HepG2 (cell line): ENCODE measurements around the gene PHIP. TPM values are rescaled to one million over a fixed set of nuclear protein-coding genes. Genes with fewer than 3 reads are reported as not detected.

Experiments
- ATAC-seq: fragments of 200-7000 bp; cut with Tn5 transposase; 3 replicates; pipeline ENCODE4 v1.9.1; 2020; ENCODE audit warnings: mild to moderate bottlenecking, moderate library complexity
- BruUV-seq: library from RNA; stranded (reverse); fragments of 400-500 nt; replicated peaks from 2 replicates; lab custom pipeline; 2021; lab: Mats Ljungman, UMichigan
- CTCF ChIA-PET: fragments of 300-600 bp; formaldehyde crosslinking; extraction: SDS; loops from one replicate; lab custom pipeline; 2021; ENCODE audit warnings: low total read pairs, inconsistent platforms, low intra/inter-chr PET ratio; lab: Yijun Ruan, JAX
- POLR2A ChIA-PET: fragments of 350-600 bp; sonication (Branson Sonifier 250); formaldehyde crosslinking; loops from one replicate; lab custom pipeline; 2020; ENCODE audit warnings: antibody characterized with exemption, inconsistent platforms; lab: Yijun Ruan, JAX
- DNase-seq: peaks from one replicate; pipeline ENCODE4 v3.0.0-alpha.2; 2015; ENCODE audit warnings: low spot score
- FAIRE-seq: peaks from 3 replicates; lab custom pipeline; 2011; peaks lifted over from hg19 to GRCh38; lab: Jason Lieb, UNC
- H2AFZ ChIP-seq: one replicate; pipeline ENCODE4 v1.6.1; 2011; ENCODE audit warnings: low read length, inconsistent platforms
- H3K27ac ChIP-seq: fragments of 300-600 bp; 3 replicates; pipeline ENCODE4 v1.8.0; 2011; ENCODE audit warnings: mixed run types, mild to moderate bottlenecking, mixed read lengths, low read length, inconsistent platforms; ENCODE audit not compliant: insufficient read depth; ENCODE audit errors: extremely low read length
- H3K27me3 ChIP-seq, 2 experiments: fragments of 200-600 bp in 1 of 2; 2 replicates in 1 of 2; 3 replicates in 1 of 2; pipeline versions ENCODE4 v1.6.0 to v1.8.0; 2011; ENCODE audit warnings: low read length in 2 of 2, mild to moderate bottlenecking in 2 of 2, moderate library complexity in 2 of 2, inconsistent platforms in 1 of 2; ENCODE audit not compliant: insufficient read depth in 2 of 2, control insufficient read depth in 1 of 2
- H3K36me3 ChIP-seq, 2 experiments: fragments of 200-600 bp in 1 of 2; replicated peaks in 1 of 2; 2 replicates in 1 of 2; 3 replicates in 1 of 2; pipeline versions ENCODE4 v1.5.1 to v1.8.0; 2011; ENCODE audit warnings: low read length in 2 of 2, inconsistent platforms in 1 of 2; ENCODE audit not compliant: insufficient read depth in 2 of 2, control insufficient read depth in 1 of 2
- H3K4me1 ChIP-seq: 2 replicates; pipeline ENCODE4 v1.5.1; 2012; ENCODE audit warnings: low read length, inconsistent platforms; ENCODE audit not compliant: insufficient read depth
- H3K4me2 ChIP-seq: 2 replicates; pipeline ENCODE4 v1.6.0; 2011; ENCODE audit warnings: low read depth, low read length, inconsistent platforms
- H3K4me3 ChIP-seq, 3 experiments: fragments of 200-600 bp in 1 of 3; sonication (generic), shearing (Covaris generic) in 1 of 3; replicated peaks in 1 of 3; 2 replicates each; pipeline ENCODE4 v1.5.1; 2011 to 2016; ENCODE audit warnings: low read length in 3 of 3, inconsistent platforms in 2 of 3, low read depth in 2 of 3, mild to moderate bottlenecking in 2 of 3, control low read depth in 1 of 3, mixed read lengths in 1 of 3; ENCODE audit not compliant: insufficient read depth in 1 of 3
- H3K79me2 ChIP-seq: one replicate; pipeline ENCODE4 v1.6.1; 2011; ENCODE audit warnings: low read length, inconsistent platforms; ENCODE audit not compliant: insufficient read depth
- H3K9ac ChIP-seq: 2 replicates; pipeline ENCODE4 v1.6.0; 2011; ENCODE audit warnings: mild to moderate bottlenecking, low read depth, low read length, inconsistent platforms; ENCODE audit not compliant: insufficient read depth
- H3K9me3 ChIP-seq: 2 replicates; pipeline ENCODE4 v1.5.1; 2012; ENCODE audit warnings: mild to moderate bottlenecking, low read length
- H4K20me1 ChIP-seq: 2 replicates; pipeline ENCODE4 v1.6.0; 2011; ENCODE audit warnings: inconsistent platforms, mild to moderate bottlenecking, low read length, moderate library complexity; ENCODE audit not compliant: insufficient read depth
- CHCHD3 ChIP-seq: sonication (generic); formaldehyde crosslinking; IDR thresholded peaks from 2 replicates; pipeline ENCODE4 v1.8.0; 2022; ENCODE audit warnings: mild to moderate bottlenecking, missing genetic modification reagents, moderate library complexity
- FOXJ3 ChIP-seq: sonication (generic); formaldehyde crosslinking; IDR thresholded peaks from 2 replicates; pipeline ENCODE4 v1.4.0; 2020; ENCODE audit warnings: missing genetic modification reagents, mild to moderate bottlenecking, borderline replicate concordance
- HOXD1 ChIP-seq: sonication (generic); formaldehyde crosslinking; IDR thresholded peaks from 2 replicates; pipeline ENCODE4 v1.5.0; 2020; ENCODE audit warnings: missing genetic modification reagents
- NBN ChIP-seq: fragments of 450-650 bp; conservative IDR thresholded peaks from 2 replicates; pipeline ENCODE4 v1.6.1; 2017
- NKX3-1 ChIP-seq: sonication (generic); formaldehyde crosslinking; IDR thresholded peaks from 2 replicates; pipeline ENCODE4 v1.5.0; 2020; ENCODE audit warnings: missing genetic modification reagents
- RFX3 ChIP-seq: IDR thresholded peaks from 2 replicates; pipeline ENCODE4 v1.6.1; 2016; ENCODE audit warnings: missing biosample characterization, missing genetic modification reagents
- SMARCE1 ChIP-seq: fragments of 450-650 bp; IDR thresholded peaks from 2 replicates; pipeline ENCODE4 v1.6.1; 2017; ENCODE audit warnings: borderline replicate concordance
- SP2 ChIP-seq: sonication (generic); formaldehyde crosslinking; IDR thresholded peaks from 2 replicates; pipeline ENCODE4 v1.5.1; 2020; ENCODE audit warnings: mild to moderate bottlenecking, missing genetic modification reagents
- SSRP1 ChIP-seq: IDR thresholded peaks from 2 replicates; pipeline ENCODE4 v1.6.1; 2016; ENCODE audit warnings: control low read depth
- ZBTB1 ChIP-seq: sonication (generic); formaldehyde crosslinking; IDR thresholded peaks from 2 replicates; pipeline ENCODE4 v1.4.0; 2020; ENCODE audit warnings: missing genetic modification reagents, borderline replicate concordance
- ZFP62 ChIP-seq: sonication (generic); formaldehyde crosslinking; IDR thresholded peaks from 2 replicates; pipeline ENCODE4 v1.4.0; 2020; ENCODE audit warnings: missing genetic modification reagents
- ZNF331 ChIP-seq: sonication (generic); formaldehyde crosslinking; IDR thresholded peaks from 2 replicates; pipeline ENCODE4 v1.4.0; 2020; ENCODE audit warnings: missing genetic modification reagents
- ZNF430 ChIP-seq: sonication (generic); formaldehyde crosslinking; IDR thresholded peaks from 2 replicates; pipeline ENCODE4 v1.9.0; 2021; ENCODE audit warnings: mild to moderate bottlenecking, missing genetic modification reagents
- WGBS: methylation state at CpG from one replicate; pipeline ENCODE4 v1.1.6; 2017; ENCODE audit warnings: low lambda C conversion rate; 5-methylcytosine and 5-hydroxymethylcytosine counted together
- in situ Hi-C: cut with HindIII; loops from 2 replicates; pipeline ENCODE4 v1.10.0; 2017; ENCODE audit warnings: low pct_unique_long_range_greater_than_20kb; ENCODE audit not compliant: extremely low pct_ligation_motif_present
- intact Hi-C: fragments of 100-400 bp; cut with micrococcal nuclease; formaldehyde crosslinking; loops from one replicate; pipeline ENCODE4 v1.10.0; 2022; ENCODE audit not compliant: unreplicated experiment
- polyA plus RNA-seq, 8 experiments: library from polyadenylated mRNA; depleted of rRNA in 3 of 8; stranded (reverse) in 7 of 8; unstranded in 1 of 8; fragments of >200 nt; fragmentation: Illumina TruSeq in 4 of 8; extraction: Trizol in 4 of 8; gene quantifications; 2 replicates each; pipeline versions ENCODE4 v1.2.1 to v1.2.3, GENCODE V29; 2011 to 2016; ENCODE audit warnings: low read depth in 4 of 8, missing spikeins in 1 of 8, mixed read lengths in 1 of 8; ENCODE audit not compliant: insufficient read depth in 1 of 8
- total RNA-seq, 5 experiments: library from RNA; depleted of rRNA; stranded (reverse); fragments of >200 nt; fragmentation: Illumina TruSeq; extraction: Trizol; gene quantifications; 2 replicates each; pipeline ENCODE4 v1.2.3, GENCODE V29; 2016; ENCODE audit warnings: low read depth in 1 of 5
- TF ChIP-seq, protein P1 (sequence below): sonication (generic); formaldehyde crosslinking; IDR thresholded peaks from 2 replicates; pipeline ENCODE4 v1.4.0; 2020; ENCODE audit warnings: mild to moderate bottlenecking, missing genetic modification reagents, borderline replicate concordance
- TF ChIP-seq, protein P2 (sequence below): IDR thresholded peaks from 2 replicates; pipeline ENCODE4 v1.4.0; 2020; ENCODE audit warnings: mild to moderate bottlenecking, missing genetic modification reagents
- TF ChIP-seq, protein P3 (sequence below): sonication (generic); formaldehyde crosslinking; IDR thresholded peaks from 2 replicates; pipeline ENCODE4 v1.4.0; 2020; ENCODE audit warnings: missing genetic modification reagents

The PHIP gene
- total and polyA plus RNA-seq, 2 of the 13 experiments (the other 11 are each of a cell fraction or from before 2014, with no cell fraction given) = 6.5 to 23.5 TPM

DNA sequence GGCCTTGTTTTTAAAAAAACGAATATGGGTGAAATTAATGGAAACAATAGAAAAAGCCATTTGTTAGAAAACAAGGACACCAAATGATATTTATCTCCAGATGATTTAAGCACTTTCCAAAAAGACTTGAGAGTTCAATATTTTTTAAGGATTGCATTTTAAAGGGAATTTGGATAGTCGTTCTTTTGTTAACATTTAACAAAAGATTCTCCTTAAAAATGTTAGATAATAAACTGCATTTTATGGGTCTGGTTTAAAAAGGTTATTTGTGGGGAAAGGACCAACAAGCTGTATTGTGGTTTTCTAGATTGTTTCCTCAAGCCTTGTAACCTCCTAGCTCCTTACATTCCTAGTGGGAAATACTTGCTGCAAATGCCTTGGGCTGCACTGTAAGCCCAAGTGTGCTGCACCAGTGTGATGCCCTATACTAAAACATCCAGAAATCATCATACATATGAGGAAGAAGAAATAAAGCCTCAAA, 1.5 kb upstream of the PHIP start:
- DNase-seq (no peak), ATAC-seq (no peak), FAIRE-seq (no peak)
- H3K4me1 ChIP-seq = peaks cover 22% of the 10 kb centered on the region
- peak overlapping the region; percentile 99 for H2AFZ ChIP-seq
- no peak for TF ChIP-seq ZNF430
- TF ChIP-seq NBN = no peak
- TF ChIP-seq SMARCE1 = no peak
- TF ChIP-seq ZNF331 (CRISPR knock-in tag) = no peak
- TF ChIP-seq, protein P1, sequence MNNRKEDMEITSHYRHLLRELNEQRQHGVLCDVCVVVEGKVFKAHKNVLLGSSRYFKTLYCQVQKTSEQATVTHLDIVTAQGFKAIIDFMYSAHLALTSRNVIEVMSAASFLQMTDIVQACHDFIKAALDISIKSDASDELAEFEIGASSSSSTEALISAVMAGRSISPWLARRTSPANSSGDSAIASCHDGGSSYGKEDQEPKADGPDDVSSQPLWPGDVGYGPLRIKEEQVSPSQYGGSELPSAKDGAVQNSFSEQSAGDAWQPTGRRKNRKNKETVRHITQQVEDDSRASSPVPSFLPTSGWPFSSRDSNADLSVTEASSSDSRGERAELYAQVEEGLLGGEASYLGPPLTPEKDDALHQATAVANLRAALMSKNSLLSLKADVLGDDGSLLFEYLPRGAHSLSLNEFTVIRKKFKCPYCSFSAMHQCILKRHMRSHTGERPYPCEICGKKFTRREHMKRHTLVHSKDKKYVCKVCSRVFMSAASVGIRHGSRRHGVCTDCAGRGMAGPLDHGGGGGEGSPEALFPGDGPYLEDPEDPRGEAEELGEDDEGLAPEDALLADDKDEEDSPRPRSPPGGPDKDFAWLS (CRISPR knock-in tag) = no peak
- no peak for TF ChIP-seq ZFP62 (CRISPR knock-in tag)
- TF ChIP-seq ZBTB1 (CRISPR knock-in tag) = no peak
- TF ChIP-seq, protein P2, sequence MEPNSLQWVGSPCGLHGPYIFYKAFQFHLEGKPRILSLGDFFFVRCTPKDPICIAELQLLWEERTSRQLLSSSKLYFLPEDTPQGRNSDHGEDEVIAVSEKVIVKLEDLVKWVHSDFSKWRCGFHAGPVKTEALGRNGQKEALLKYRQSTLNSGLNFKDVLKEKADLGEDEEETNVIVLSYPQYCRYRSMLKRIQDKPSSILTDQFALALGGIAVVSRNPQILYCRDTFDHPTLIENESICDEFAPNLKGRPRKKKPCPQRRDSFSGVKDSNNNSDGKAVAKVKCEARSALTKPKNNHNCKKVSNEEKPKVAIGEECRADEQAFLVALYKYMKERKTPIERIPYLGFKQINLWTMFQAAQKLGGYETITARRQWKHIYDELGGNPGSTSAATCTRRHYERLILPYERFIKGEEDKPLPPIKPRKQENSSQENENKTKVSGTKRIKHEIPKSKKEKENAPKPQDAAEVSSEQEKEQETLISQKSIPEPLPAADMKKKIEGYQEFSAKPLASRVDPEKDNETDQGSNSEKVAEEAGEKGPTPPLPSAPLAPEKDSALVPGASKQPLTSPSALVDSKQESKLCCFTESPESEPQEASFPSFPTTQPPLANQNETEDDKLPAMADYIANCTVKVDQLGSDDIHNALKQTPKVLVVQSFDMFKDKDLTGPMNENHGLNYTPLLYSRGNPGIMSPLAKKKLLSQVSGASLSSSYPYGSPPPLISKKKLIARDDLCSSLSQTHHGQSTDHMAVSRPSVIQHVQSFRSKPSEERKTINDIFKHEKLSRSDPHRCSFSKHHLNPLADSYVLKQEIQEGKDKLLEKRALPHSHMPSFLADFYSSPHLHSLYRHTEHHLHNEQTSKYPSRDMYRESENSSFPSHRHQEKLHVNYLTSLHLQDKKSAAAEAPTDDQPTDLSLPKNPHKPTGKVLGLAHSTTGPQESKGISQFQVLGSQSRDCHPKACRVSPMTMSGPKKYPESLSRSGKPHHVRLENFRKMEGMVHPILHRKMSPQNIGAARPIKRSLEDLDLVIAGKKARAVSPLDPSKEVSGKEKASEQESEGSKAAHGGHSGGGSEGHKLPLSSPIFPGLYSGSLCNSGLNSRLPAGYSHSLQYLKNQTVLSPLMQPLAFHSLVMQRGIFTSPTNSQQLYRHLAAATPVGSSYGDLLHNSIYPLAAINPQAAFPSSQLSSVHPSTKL (CRISPR knock-in tag) = no peak
- TF ChIP-seq SP2 (CRISPR knock-in tag) = no peak
- TF ChIP-seq FOXJ3 = no peak
- no peak for TF ChIP-seq CHCHD3 (CRISPR knock-in tag)
- TF ChIP-seq NKX3-1 (CRISPR knock-in tag) = no peak
- TF ChIP-seq HOXD1 (CRISPR knock-in tag) = no peak
- TF ChIP-seq, protein P3, sequence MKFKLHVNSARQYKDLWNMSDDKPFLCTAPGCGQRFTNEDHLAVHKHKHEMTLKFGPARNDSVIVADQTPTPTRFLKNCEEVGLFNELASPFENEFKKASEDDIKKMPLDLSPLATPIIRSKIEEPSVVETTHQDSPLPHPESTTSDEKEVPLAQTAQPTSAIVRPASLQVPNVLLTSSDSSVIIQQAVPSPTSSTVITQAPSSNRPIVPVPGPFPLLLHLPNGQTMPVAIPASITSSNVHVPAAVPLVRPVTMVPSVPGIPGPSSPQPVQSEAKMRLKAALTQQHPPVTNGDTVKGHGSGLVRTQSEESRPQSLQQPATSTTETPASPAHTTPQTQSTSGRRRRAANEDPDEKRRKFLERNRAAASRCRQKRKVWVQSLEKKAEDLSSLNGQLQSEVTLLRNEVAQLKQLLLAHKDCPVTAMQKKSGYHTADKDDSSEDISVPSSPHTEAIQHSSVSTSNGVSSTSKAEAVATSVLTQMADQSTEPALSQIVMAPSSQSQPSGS (CRISPR knock-in tag) = no peak
- TF ChIP-seq RFX3 (CRISPR knock-in tag) = no peak
- no peak for TF ChIP-seq SSRP1
- H3K27ac ChIP-seq = no peak overlapping the region
- H3K9me3 ChIP-seq = no peaks in the 10 kb centered on the region
- ChIA-PET CTCF (no interaction called here), POLR2A (no interaction called here)
- H3K27me3 ChIP-seq = no peaks in the 10 kb centered on the region; a peak in 1 of 5 replicates
- no peaks in the 10 kb centered on the region; a peak in 1 of 5 replicates for H3K36me3 ChIP-seq
- peak overlapping the region; percentile 89 for H3K9ac ChIP-seq
- WGBS = 22% methylated on average over 2 of the region's 2 CpGs
- intact Hi-C loops = loop anchor here (2.0 to 10.0 kb wide), 6 partner anchors 47 to 923 kb away; partner anchors contain the start of genes HMGN3, IRAK1BP1, LCA5 and TTK
- H3K79me2 ChIP-seq = peaks cover 25% of the 10 kb centered on the region
- H3K4me2 ChIP-seq = peak overlapping the region; percentile 77
- peaks cover 17% of the 10 kb centered on the region for H4K20me1 ChIP-seq
- in situ Hi-C loops = no loop called here
- H3K4me3 ChIP-seq = peak overlapping the region; percentile 62 to 91 (median 91); a peak in 5 of 6 replicates
- no TSS peak for BruUV-seq
